ENCODE measurements around the gene PBRM1. TPM values are rescaled to one million over a fixed set of nuclear protein-coding genes. Genes with fewer than 3 reads are reported as not detected.

The PBRM1 gene
- total and polyA plus RNA-seq, 2 experiments from 2014 or later, result 57.5 to 72.5 TPM

GRCh38 chr3:52705438-52705687 is 19.6 kb upstream of the PBRM1 start (continued):
- TF ChIP-seq ZNF462 (CRISPR knock-in tag; IDR thresholded peaks at IDR 0.05) (no peak), ZNF331 (CRISPR knock-in tag; IDR thresholded peaks at IDR 0.05; ENCODE audit: low read depth) (no peak), CREB1 (CRISPR knock-in tag; IDR thresholded peaks at IDR 0.05; ENCODE audit: low read depth) (no peak), EZH2 (IDR thresholded peaks at IDR 0.05; ENCODE audit: low read depth, unreplicated experiment) (no peak), NANOG (IDR thresholded peaks at IDR 0.05; ENCODE audit: borderline replicate concordance) (no peak), POLR2AphosphoS5 (IDR thresholded peaks at IDR 0.05; ENCODE audit: low read depth) (no peak), EZH2phosphoT487 (IDR thresholded peaks at IDR 0.05; ENCODE audit: unreplicated experiment) (no peak)

GRCh38 chr3:52704611-52705437 is 19.1 kb upstream of the PBRM1 start:
- Histone ChIP-seq H3F3A (replicated peaks; ENCODE audit: low read depth) (peaks cover 3% of the 10 kb centered on the region; the same call in 1 of the 2 replicates), H2AFZ (peak overlapping the region; percentile 98), H3K9me2 (ENCODE audit: insufficient read depth) (no peaks in the 10 kb centered on the region), H3K36me3 (ENCODE audit: insufficient read depth) (peaks cover 14% of the 10 kb centered on the region), H3K4me3 (peak overlapping the region; percentile 99), H3K27me3 (ENCODE audit: insufficient read depth) (no peaks in the 10 kb centered on the region), H3K4me1 (ENCODE audit: insufficient read depth) (peaks cover 10% of the 10 kb centered on the region), H3K27ac (ENCODE audit: low read depth) (no peak overlapping the region), H4K20me1 (replicated peaks; ENCODE audit: insufficient read depth) (peaks cover 15% of the 10 kb centered on the region), H3K4me2 (peak overlapping the region; percentile 100), H3K79me2 (replicated peaks; ENCODE audit: insufficient read depth) (peaks cover 50% of the 10 kb centered on the region)
- peak overlapping the region; percentile 99 for H3K4me3 Mint-ChIP-seq
- ATAC-seq, result peak; percentile 9
- no peaks in the 10 kb centered on the region for H3K9me3 Mint-ChIP-seq
- peaks cover 16% of the 10 kb centered on the region for H3K36me3 Mint-ChIP-seq (ENCODE audit: low read depth)
- peak; percentile 17 for DNase-seq (ENCODE audit: low spot score)
- peaks cover 13% of the 10 kb centered on the region for H3K4me1 Mint-ChIP-seq
- peak overlapping the region; percentile 75; the same call in 1 of the 2 replicates for H3K27ac Mint-ChIP-seq
- H3K27me3 Mint-ChIP-seq (ENCODE audit: insufficient read depth, low read depth, poor library complexity), result peaks cover 14% of the 10 kb centered on the region
- TF ChIP-seq POLR2AphosphoS5 (IDR thresholded peaks at IDR 0.05; ENCODE audit: low read depth) (no peak), JUNB (IDR thresholded peaks at IDR 0.05; ENCODE audit: unreplicated experiment) (no peak), CTCF (conservative IDR thresholded peaks at IDR 0.05; ENCODE audit: low read depth in 2 of 2) (no peak), STAT1 (IDR thresholded peaks at IDR 0.05; ENCODE audit: unreplicated experiment) (no peak), ETS1 (IDR thresholded peaks at IDR 0.05) (no peak), EZH2 (IDR thresholded peaks at IDR 0.05; ENCODE audit: low read depth, unreplicated experiment) (no peak), ZNF331 (CRISPR knock-in tag; IDR thresholded peaks at IDR 0.05; ENCODE audit: low read depth) (no peak), REST (IDR thresholded peaks at IDR 0.05; ENCODE audit: unreplicated experiment) (no peak)

Data from GM23338 (cell line).